Natural killer cell (primary cell): ENCODE data around the gene MYH7. TPM values are rescaled to one million over a fixed set of nuclear protein-coding genes. Genes with fewer than 3 reads are reported as not detected.
A peak's percentile ranks its signal among the peaks of the same experiment; 100 is the strongest.

Source experiments
- ATAC-seq, 3 donors: fragments of 150-1000 bp in 2 of 3; fragments of 200-7000 bp in 1 of 3; cut with Tn5 transposase; 1 replicate in 1 of 3; 2 replicates in 2 of 3; pipeline ENCODE4 v1.10.0; 2021; ENCODE audit warnings: mild to moderate bottlenecking in 2 of 3, moderate library complexity in 2 of 3
- DNase-seq, 2 donors: peaks; one replicate each; pipeline versions ENCODE4 v3.0.0 to v3.0.0-alpha.2; 2013 to 2021; ENCODE audit warnings: mixed read lengths in 1 of 2
- H3K27ac ChIP-seq: one replicate; pipeline ENCODE4 v1.5.1; 2013; ENCODE audit warnings: mild to moderate bottlenecking, low read length
- H3K27me3 ChIP-seq: one replicate; pipeline ENCODE4 v1.6.1; 2013; ENCODE audit warnings: low read length; ENCODE audit not compliant: control insufficient read depth, insufficient read depth
- H3K36me3 ChIP-seq: one replicate; pipeline ENCODE4 v1.6.1; 2013; ENCODE audit warnings: low read length; ENCODE audit not compliant: control insufficient read depth, insufficient read depth
- H3K4me1 ChIP-seq: one replicate; pipeline ENCODE4 v1.6.1; 2013; ENCODE audit warnings: low read length; ENCODE audit not compliant: control insufficient read depth, insufficient read depth
- H3K4me3 ChIP-seq: one replicate; pipeline ENCODE4 v1.5.1; 2013; ENCODE audit warnings: low read length
- H3K9me3 ChIP-seq: one replicate; pipeline ENCODE4 v1.6.1; 2013; ENCODE audit warnings: low read length; ENCODE audit not compliant: control insufficient read depth, insufficient read depth
- H3K27ac Mint-ChIP-seq, 2 donors: one replicate each; pipeline ENCODE4 v1.8.0; 2022; ENCODE audit warnings: mild to moderate bottlenecking in 2 of 2, mixed read lengths in 2 of 2, moderate library complexity in 1 of 2
- H3K27me3 Mint-ChIP-seq, 2 donors: one replicate each; pipeline ENCODE4 v1.8.0; 2022; ENCODE audit warnings: low read depth in 2 of 2, mixed read lengths in 2 of 2
- H3K36me3 Mint-ChIP-seq: one replicate; pipeline ENCODE4 v1.8.0; 2022; ENCODE audit warnings: mixed read lengths
- H3K4me1 Mint-ChIP-seq, 2 donors: one replicate each; pipeline ENCODE4 v1.8.0; 2022; ENCODE audit warnings: mixed read lengths in 2 of 2
- H3K4me3 Mint-ChIP-seq: one replicate; pipeline ENCODE4 v1.8.0; 2022; ENCODE audit warnings: mild to moderate bottlenecking, moderate library complexity, mixed read lengths
- H3K9me3 Mint-ChIP-seq, 2 donors: one replicate each; pipeline ENCODE4 v1.8.0; 2022; ENCODE audit warnings: mixed read lengths in 2 of 2
- CTCF ChIP-seq: fragments of 200-600 bp; IDR thresholded peaks from one replicate; pipeline ENCODE4 v1.8.0; 2022; ENCODE audit warnings: antibody characterized with exemption
- WGBS: methylation state at CpG from one replicate; pipeline ENCODE4 v1.1.7; 2013; ENCODE audit warnings: missing lambda C conversion rate; ENCODE audit not compliant: insufficient coverage; 5-methylcytosine and 5-hydroxymethylcytosine counted together
- intact Hi-C: fragments of 100-400 bp; cut with micrococcal nuclease; formaldehyde crosslinking; loops from one replicate; pipeline ENCODE4 v1.14.2; 2022
- total RNA-seq, 4 donors: library from RNA; stranded (reverse); fragments of 120-200 nt in 1 of 4; gene quantifications; one replicate each; pipeline versions ENCODE4 v1.2.3 to v1.2.4, GENCODE V29; 2013 to 2022

MYH7 gene
- total RNA-seq, 3 donors from 2014 or later (not counting 1 experiment from before 2014, with no cell fraction given): not detected

- no peaks in the 10 kb centered on the region for H3K9me3 Mint-ChIP-seq
Measured at GRCh38 chr14:23470947-23471346, 35.5 kb upstream of the MYH7 start.

GRCh38 chr14:23469906-23470403 is 34.5 kb upstream of the MYH7 start:
- peaks cover 0 to 5% of the 10 kb centered on the region in 2 donors for H3K4me1 Mint-ChIP-seq
- no peak for DNase-seq
- peak overlapping the region; percentile 92 for H3K4me3 ChIP-seq

More at GRCh38 chr14:23470947-23471346, 35.5 kb upstream of the MYH7 start:
- Histone ChIP-seq H3K27me3 (no peaks in the 10 kb centered on the region), H3K4me1 (peaks cover 13% of the 10 kb centered on the region), H3K27ac (no peak overlapping the region), H3K9me3 (no peaks in the 10 kb centered on the region), H3K36me3 (peaks cover 34% of the 10 kb centered on the region), H3K4me3 (no peak overlapping the region)
- no peak overlapping the region for H3K27ac Mint-ChIP-seq
- H3K36me3 Mint-ChIP-seq: peaks cover 15% of the 10 kb centered on the region
- peak overlapping the region; percentile 9 for H3K4me3 Mint-ChIP-seq
- H3K27me3 Mint-ChIP-seq: peaks cover 3 to 5% of the 10 kb centered on the region in 2 donors
- H3K4me1 Mint-ChIP-seq: peaks cover 0 to 5% of the 10 kb centered on the region in 2 donors
- TF ChIP-seq CTCF: no peak
- ATAC-seq (no peak), DNase-seq (no peak)
- WGBS: 89% methylated on average over 1 of the region's 1 CpG
- intact Hi-C loops: no loop called here

GRCh38 chr14:23469127-23469905 is 33.9 kb upstream of the MYH7 start, which contains the start of gene NGDN:
NGDN (plus strand) TSS chr14:23469703; CDS start chr14:23469716, 13 bp downstream.
- H3K27ac ChIP-seq: peak within 1 kb of the TSS; percentile 90
- DNase-seq (peak; percentile 84 to 97), ATAC-seq (peak; percentile 89 to 97 (median 90))
- H3K9me3 ChIP-seq: no peaks in the 10 kb centered on the region
- no peaks in the 10 kb centered on the region for H3K36me3 Mint-ChIP-seq
- peaks cover 0 to 5% of the 10 kb centered on the region in 2 donors for H3K4me1 Mint-ChIP-seq
- intact Hi-C loops: loop anchor here (1.0 kb wide), 3 partner anchors 82 to 168 kb away; partner anchors contain the start of genes PABPN1 and ZFHX2
- peaks cover 3 to 5% of the 10 kb centered on the region in 2 donors for H3K27me3 Mint-ChIP-seq
- peaks cover 17% of the 10 kb centered on the region for H3K36me3 ChIP-seq
- H3K27me3 ChIP-seq: no peaks in the 10 kb centered on the region
- H3K4me3 Mint-ChIP-seq: no peak within 1 kb of the TSS
- 5% methylated on average over 41 of the region's 41 CpGs for WGBS
- H3K9me3 Mint-ChIP-seq: no peaks in the 10 kb centered on the region
- H3K27ac Mint-ChIP-seq: no peak within 1 kb of the TSS
- H3K4me1 ChIP-seq: peaks cover 13% of the 10 kb centered on the region
- peak; percentile 65 for TF ChIP-seq CTCF
- peak within 1 kb of the TSS; percentile 92 for H3K4me3 ChIP-seq

More at GRCh38 chr14:23469906-23470403, 34.5 kb upstream of the MYH7 start:
- Histone ChIP-seq H3K27me3 (no peaks in the 10 kb centered on the region), H3K9me3 (no peaks in the 10 kb centered on the region), H3K4me1 (peaks cover 13% of the 10 kb centered on the region), H3K27ac (peak overlapping the region; percentile 90), H3K36me3 (peaks cover 24% of the 10 kb centered on the region)
- peaks cover 3 to 5% of the 10 kb centered on the region in 2 donors for H3K27me3 Mint-ChIP-seq
- peaks cover 6% of the 10 kb centered on the region for H3K36me3 Mint-ChIP-seq
- H3K9me3 Mint-ChIP-seq: no peaks in the 10 kb centered on the region
- peak; percentile 4 to 11 (median 5) for ATAC-seq
- H3K4me3 Mint-ChIP-seq: no peak overlapping the region
- H3K27ac Mint-ChIP-seq: no peak overlapping the region
- TF ChIP-seq CTCF: no peak
- intact Hi-C loops: loop anchor here (1.0 kb wide), 3 partner anchors 81 to 169 kb away; partner anchors contain the start of genes PABPN1 and ZFHX2
- WGBS: 6% methylated on average over 9 of the region's 11 CpGs
